Gastroesophageal sphincter (tissue), 4 donors: ENCODE measurements around the gene TAX1BP1. TPM values are rescaled to one million over a fixed set of nuclear protein-coding genes. Genes with fewer than 3 reads are reported as not detected.

ENCODE experiments used
- ATAC-seq: fragments of 150-250 bp; one replicate; pipeline ENCODE4 v1.9.1; 2016; ENCODE audit warnings: mild to moderate bottlenecking, moderate library complexity
- H3K27ac ChIP-seq, 4 donors: fragments of 200-600 bp; sonication (generic) in 3 of 4; 1 replicate in 3 of 4; 2 replicates in 1 of 4; pipeline ENCODE4 v1.5.1; 2016 to 2019
- H3K27me3 ChIP-seq: fragments of 200-600 bp; sonication (generic); one replicate; pipeline ENCODE4 v1.5.1; 2019
- H3K36me3 ChIP-seq, 2 donors: fragments of 200-600 bp; sonication (generic); one replicate each; pipeline ENCODE4 v1.5.1; 2019; ENCODE audit warnings: control low read depth in 1 of 2
- H3K4me1 ChIP-seq, 3 donors: fragments of 200-600 bp; sonication (generic); 1 replicate in 2 of 3; 2 replicates in 1 of 3; pipeline ENCODE4 v1.5.1; 2016 to 2019; ENCODE audit warnings: control low read depth in 2 of 3
- H3K4me3 ChIP-seq, 2 donors: fragments of 200-600 bp; sonication (generic); one replicate each; pipeline ENCODE4 v1.5.1; 2019; ENCODE audit warnings: mild to moderate bottlenecking in 1 of 2, moderate library complexity in 1 of 2
- H3K9me3 ChIP-seq, 3 donors: fragments of 200-600 bp; sonication (generic); one replicate each; pipeline ENCODE4 v1.5.1; 2017 to 2019; ENCODE audit warnings: control low read depth in 2 of 3
- CTCF ChIP-seq, 4 experiments: fragments of 200-600 bp in 2 of 4; fragments of 450-650 bp in 2 of 4; sonication (generic) in 1 of 4; IDR thresholded peaks; one replicate each; pipeline ENCODE4 v1.5.1; 2017 to 2019; ENCODE audit warnings: antibody characterized with exemption in 4 of 4, mild to moderate bottlenecking in 2 of 4, moderate library complexity in 2 of 4
- EP300 ChIP-seq: sonication (generic); formaldehyde crosslinking; IDR thresholded peaks from one replicate; pipeline ENCODE4 v1.6.1; 2017; ENCODE audit warnings: antibody characterized with exemption, mild to moderate bottlenecking
- POLR2A ChIP-seq, 2 donors: fragments of 450-650 bp; IDR thresholded peaks; one replicate each; pipeline ENCODE4 v1.6.1; 2017; ENCODE audit warnings: antibody characterized with exemption in 2 of 2, mild to moderate bottlenecking in 2 of 2, moderate library complexity in 1 of 2
- POLR2AphosphoS5 ChIP-seq: sonication (generic); formaldehyde crosslinking; IDR thresholded peaks from one replicate; pipeline ENCODE4 v1.6.1; 2017; ENCODE audit warnings: antibody characterized with exemption
- WGBS, 2 donors: methylation state at CpG; one replicate each; pipeline ENCODE4 v1.1.5; 2018; ENCODE audit warnings: low coverage in 1 of 2; 5-methylcytosine and 5-hydroxymethylcytosine counted together
- total RNA-seq, 4 donors: library from RNA; depleted of rRNA; stranded (reverse); fragments of >200 nt; gene quantifications; one replicate each; pipeline ENCODE4 v1.1.0, GENCODE V29; 2016

The TAX1BP1 gene
- total RNA-seq, 4 donors from 2014 or later: 118 to 151 (median 144) TPM

DNA sequence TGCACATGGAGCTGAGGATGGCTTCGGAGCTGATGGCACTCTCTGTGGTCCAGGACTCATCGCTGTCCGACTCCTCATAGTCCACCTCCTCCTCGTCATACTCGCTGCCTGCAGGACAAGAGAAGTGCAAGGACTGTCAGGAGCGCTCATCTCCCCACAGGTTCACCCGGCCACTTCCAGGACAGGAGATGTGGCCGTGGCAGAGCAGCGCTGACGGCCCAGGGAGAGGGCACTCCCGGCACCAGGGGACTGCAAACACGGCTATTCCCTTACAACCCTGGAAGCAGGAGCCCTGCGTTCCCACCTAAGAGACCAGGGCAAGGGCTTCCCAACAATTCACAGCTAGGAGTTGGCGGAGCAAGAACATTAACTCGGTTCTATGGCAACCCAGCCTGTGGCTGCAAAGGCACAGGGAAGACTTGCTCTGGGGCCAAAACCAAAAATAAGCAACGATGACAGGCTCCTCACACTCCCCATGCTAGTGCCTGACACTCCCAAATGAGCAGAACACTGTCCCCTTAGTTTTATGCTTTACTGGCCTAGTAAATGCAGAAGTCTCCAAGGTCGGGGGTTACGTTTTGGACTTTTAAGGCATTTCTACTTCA, 100.9 kb downstream of the TAX1BP1 start:
- no peak overlapping the region for H3K27ac ChIP-seq
- no peaks in the 10 kb centered on the region for H3K27me3 ChIP-seq
- ATAC-seq: no peak
- H3K36me3 ChIP-seq: peaks cover 0 to 37% of the 10 kb centered on the region in 2 donors
- no peaks in the 10 kb centered on the region for H3K9me3 ChIP-seq
- TF ChIP-seq CTCF (IDR thresholded peaks at IDR 0.05) (no peak), POLR2AphosphoS5 (no peak), EP300 (no peak), POLR2A (IDR thresholded peaks at IDR 0.05) (no peak)
- H3K4me1 ChIP-seq: peaks cover 0 to 11% (median 0%) of the 10 kb centered on the region in 3 donors
- no peak overlapping the region for H3K4me3 ChIP-seq
- WGBS, 2 donors: 53% methylated on average over 3 of the region's 18 CpGs; no CpG with 5 or more reads in 1 of the 2 donors

DNA sequence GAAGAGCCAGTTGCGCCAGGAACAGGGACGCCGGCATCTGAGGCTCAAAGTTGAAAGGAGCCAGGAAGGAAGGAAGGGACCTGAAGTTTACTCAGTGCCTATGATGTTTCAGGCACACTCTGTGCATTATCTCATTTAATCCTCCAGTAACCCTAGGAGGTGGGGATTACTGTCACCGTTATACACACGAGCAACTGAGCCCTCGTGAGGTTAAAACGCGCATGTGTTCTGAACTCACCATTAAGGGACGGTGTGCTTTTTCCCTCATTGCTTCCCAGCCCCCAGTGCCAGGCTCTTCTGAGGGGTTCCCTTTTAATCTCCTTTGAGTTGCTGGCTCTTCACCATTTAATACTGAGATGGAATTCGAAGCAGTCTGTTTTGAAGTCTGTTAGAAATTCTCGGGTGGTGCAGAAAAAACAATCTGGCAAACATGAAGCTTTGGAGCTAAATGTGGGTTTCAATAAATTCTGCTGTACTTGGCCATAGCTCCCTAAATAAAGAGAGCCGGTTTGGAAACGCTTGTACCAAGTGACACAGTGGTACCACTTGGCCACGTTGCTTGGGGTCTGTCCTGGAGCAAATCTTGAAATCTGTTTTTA, 102.2 kb downstream of the TAX1BP1 start:
- Histone ChIP-seq H3K4me1 (peaks cover 0 to 11% (median 0%) of the 10 kb centered on the region in 3 donors), H3K27ac (no peak overlapping the region), H3K4me3 (no peak overlapping the region), H3K27me3 (no peaks in the 10 kb centered on the region), H3K9me3 (no peaks in the 10 kb centered on the region), H3K36me3 (peaks cover 0 to 30% of the 10 kb centered on the region in 2 donors)
- TF ChIP-seq CTCF (IDR thresholded peaks at IDR 0.05) (no peak), EP300 (no peak), POLR2AphosphoS5 (no peak), POLR2A (IDR thresholded peaks at IDR 0.05) (no peak)
- no peak for ATAC-seq
- 58 to 76% methylated on average over 11 to 12 of the region's 14 CpGs for WGBS, 2 donors

DNA sequence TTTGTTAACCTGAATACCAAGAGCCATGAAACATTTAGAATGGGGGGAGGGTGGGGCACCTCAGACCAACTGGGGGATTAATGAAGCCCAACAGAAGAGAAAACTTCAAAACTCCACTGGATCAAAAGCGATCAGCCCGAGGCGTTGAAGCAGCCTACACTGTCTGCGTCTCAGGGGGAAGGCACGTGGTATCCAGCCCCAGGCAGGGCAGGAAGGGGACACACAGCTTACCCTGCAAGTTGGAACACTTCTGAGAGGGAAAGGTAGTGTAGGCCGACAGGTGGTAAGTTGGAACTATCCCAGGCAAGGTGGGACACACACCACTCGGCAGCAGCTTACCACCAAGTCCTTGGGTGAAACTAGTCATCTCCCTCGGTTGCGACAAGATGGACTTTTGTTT, 102.9 kb downstream of the TAX1BP1 start:
- Histone ChIP-seq H3K9me3 (no peaks in the 10 kb centered on the region), H3K4me3 (no peak overlapping the region), H3K4me1 (peaks cover 0 to 11% (median 0%) of the 10 kb centered on the region in 3 donors), H3K27me3 (no peaks in the 10 kb centered on the region), H3K27ac (no peak overlapping the region), H3K36me3 (peaks cover 0 to 30% of the 10 kb centered on the region in 2 donors)
- WGBS, 2 donors: 66 to 86% methylated on average over 5 to 9 of the region's 9 CpGs
- TF ChIP-seq CTCF (IDR thresholded peaks at IDR 0.05) (no peak), POLR2AphosphoS5 (no peak), EP300 (no peak), POLR2A (IDR thresholded peaks at IDR 0.05) (no peak)
- no peak for ATAC-seq

DNA sequence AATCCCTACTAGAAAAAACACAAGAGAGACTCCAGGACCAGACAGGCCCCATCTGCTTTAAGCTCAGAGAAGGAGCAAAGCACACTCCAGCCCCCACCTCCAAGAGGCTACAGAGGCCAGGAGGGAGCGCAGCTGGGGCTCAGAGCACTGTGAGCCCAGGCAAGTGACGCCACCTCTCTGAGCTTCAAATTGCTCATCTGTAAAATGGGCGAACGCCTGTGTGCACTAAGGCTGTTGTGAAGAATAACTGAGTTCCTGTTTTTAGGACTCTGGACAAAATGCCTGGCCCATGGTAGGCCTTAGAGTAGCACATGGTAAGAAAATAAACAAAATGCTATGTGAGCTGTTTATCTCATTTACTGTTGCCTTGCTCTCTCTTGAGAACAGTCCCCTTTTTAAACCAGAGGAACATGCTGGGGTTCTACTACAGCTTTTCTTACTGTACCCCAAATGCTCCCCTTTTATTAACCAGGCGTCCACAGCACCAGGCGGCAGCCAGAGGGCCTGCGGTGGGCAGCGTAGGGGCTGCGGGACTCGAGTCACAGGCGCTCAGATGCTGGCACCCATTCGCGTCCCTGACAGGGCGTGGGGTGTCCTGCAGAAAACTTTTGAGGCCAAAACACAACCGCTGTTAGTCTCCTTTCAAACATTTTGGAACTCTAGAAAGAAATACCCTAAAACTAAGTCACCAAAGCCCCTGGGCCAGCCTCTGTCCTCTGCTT, 103.8 kb downstream of the TAX1BP1 start:
- no peak overlapping the region for H3K4me3 ChIP-seq
- H3K27me3 ChIP-seq: no peaks in the 10 kb centered on the region
- no peak for TF ChIP-seq EP300
- no peak for TF ChIP-seq POLR2A (IDR thresholded peaks at IDR 0.05)
- TF ChIP-seq CTCF (IDR thresholded peaks at IDR 0.05): no peak
- no peak for TF ChIP-seq POLR2AphosphoS5
- H3K4me1 ChIP-seq: peaks cover 0 to 11% (median 0%) of the 10 kb centered on the region in 3 donors
- 97% methylated on average over 12 of the region's 15 CpGs; no CpG with 5 or more reads in 1 of the 2 donors for WGBS, 2 donors
- no peak for ATAC-seq
- no peaks in the 10 kb centered on the region for H3K9me3 ChIP-seq
- H3K27ac ChIP-seq: no peak overlapping the region
- peaks cover 0 to 22% of the 10 kb centered on the region in 2 donors for H3K36me3 ChIP-seq
